Measurements from ENCODE around the gene CEBPG. TPM values are rescaled to one million over a fixed set of nuclear protein-coding genes. Genes with fewer than 3 reads are reported as not detected.

Gene CEBPG
- total RNA-seq, 1 donor from 2014 or later: 17.5 TPM

- DNase-seq (ENCODE audit: missing footprints) (peak; percentile 59), ATAC-seq (no peak)
- intact Hi-C loops (cut with DNase I): loop anchor here (10.0 kb wide), 1 partner anchor 256 kb away; no protein-coding TSS in a partner anchor
Measured at GRCh38 chr19:33400856-33401682, 27.6 kb downstream of the CEBPG start.

DNA sequence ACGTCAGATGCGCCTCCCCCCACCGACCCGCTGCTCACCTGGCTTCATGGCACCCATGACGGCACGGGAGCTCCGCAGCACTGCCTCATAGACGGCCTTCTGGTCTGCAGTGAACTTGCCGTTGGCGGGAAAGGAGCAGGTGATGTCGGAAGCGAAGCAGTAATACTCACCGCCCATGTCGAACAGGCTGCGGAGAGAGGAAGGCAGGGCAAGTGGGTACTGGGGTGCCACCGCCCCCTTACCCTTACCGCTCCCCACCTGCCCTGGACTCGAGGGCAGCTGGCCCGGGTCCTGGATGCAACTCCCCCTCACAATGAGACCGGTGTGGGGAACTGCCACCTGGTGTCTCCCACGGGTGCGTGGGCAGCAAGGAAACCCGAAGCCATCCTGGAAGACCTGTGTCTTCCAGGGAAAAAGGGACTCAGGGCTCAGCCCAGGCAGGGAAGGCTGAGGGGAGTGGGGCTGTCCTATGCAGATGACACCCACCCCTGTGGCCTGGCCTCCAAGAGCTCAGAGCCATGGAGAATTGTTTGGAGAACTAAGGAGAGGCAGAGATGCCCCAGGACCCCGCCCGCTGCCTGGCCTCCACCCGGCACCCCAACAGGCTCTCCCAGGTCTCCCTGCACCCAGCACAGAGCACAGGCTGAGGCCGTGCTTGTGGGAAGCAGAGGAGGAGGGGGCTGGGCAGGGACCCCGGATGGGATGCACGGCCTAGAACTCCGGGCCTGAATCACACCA lies 28.3 kb downstream of the CEBPG start:
- DNase-seq (ENCODE audit: missing footprints) (peak; percentile 45), ATAC-seq (no peak)
- intact Hi-C loops (cut with DNase I): loop anchor here (10.0 kb wide), 1 partner anchor 257 kb away; no protein-coding TSS in a partner anchor

- intact Hi-C loops (cut with DNase I): loop anchor here (10.0 kb wide), 1 partner anchor 258 kb away; no protein-coding TSS in a partner anchor
- DNase-seq (ENCODE audit: missing footprints): peak; percentile 57
Measured at GRCh38 chr19:33402421-33403220, 29.1 kb downstream of the CEBPG start.

DNA sequence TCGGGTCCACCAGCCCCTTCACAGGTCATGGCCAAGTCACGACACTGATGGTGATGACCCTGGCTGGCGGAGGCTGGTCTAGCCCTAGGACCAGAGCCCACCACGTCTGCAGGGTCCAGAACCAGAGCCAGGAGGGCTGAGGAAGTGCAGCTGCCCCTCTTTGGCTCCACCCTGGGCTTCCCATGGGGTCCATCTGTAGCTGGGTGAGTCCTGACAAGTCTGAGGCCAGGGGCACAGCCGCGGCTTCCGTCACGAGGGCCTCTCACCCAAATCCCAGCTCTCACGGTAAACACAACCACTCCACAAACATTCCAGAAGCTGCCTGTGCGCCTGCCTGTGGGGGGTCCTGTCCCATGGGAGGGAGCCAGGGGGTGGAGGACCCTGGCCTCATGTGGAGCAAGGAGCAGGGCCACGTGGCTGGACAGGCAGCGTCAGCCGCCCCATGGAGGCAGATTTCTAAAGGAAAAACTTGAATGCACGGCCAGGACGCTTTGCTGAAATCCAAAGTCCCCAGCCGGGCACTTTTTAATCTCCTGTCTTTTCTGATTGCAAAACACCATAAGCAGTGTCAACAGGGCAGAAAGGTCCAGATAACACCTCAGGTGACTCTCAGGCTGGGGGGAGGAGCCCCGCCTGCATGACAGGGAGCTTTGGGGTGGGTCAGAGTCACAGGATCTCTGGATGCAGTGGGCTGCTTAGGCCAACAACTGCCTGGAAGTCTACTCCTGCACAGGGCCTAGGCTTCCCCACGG lies 29.9 kb downstream of the CEBPG start:
- peak; percentile 63 for DNase-seq (ENCODE audit: missing footprints)
- ATAC-seq: no peak
- intact Hi-C loops (cut with DNase I): loop anchor here (10.0 kb wide), 1 partner anchor 259 kb away; no protein-coding TSS in a partner anchor

More at GRCh38 chr19:33402421-33403220, 29.1 kb downstream of the CEBPG start:
- ATAC-seq: no peak

GRCh38 chr19:33403973-33404304 lies 30.4 kb downstream of the CEBPG start:
- ATAC-seq: no peak
- intact Hi-C loops (cut with DNase I): loop anchor here (10.0 kb wide), 1 partner anchor 259 kb away; no protein-coding TSS in a partner anchor
- DNase-seq (ENCODE audit: missing footprints): no peak

GRCh38 chr19:33404506-33405253 lies 31.2 kb downstream of the CEBPG start:
- DNase-seq (ENCODE audit: missing footprints) (peak; percentile 51), ATAC-seq (peak; percentile 27)
- intact Hi-C loops (cut with DNase I): loop anchor here (5.0 to 10.0 kb wide), 2 partner anchors 102 to 260 kb away; partner anchors contain the start of gene CEBPA

- intact Hi-C loops (cut with DNase I): loop anchor here (5.0 to 10.0 kb wide), 2 partner anchors 103 to 260 kb away; partner anchors contain the start of gene CEBPA
- no peak for DNase-seq (ENCODE audit: missing footprints)
Measured at GRCh38 chr19:33405254-33405552, 31.7 kb downstream of the CEBPG start.

DNA sequence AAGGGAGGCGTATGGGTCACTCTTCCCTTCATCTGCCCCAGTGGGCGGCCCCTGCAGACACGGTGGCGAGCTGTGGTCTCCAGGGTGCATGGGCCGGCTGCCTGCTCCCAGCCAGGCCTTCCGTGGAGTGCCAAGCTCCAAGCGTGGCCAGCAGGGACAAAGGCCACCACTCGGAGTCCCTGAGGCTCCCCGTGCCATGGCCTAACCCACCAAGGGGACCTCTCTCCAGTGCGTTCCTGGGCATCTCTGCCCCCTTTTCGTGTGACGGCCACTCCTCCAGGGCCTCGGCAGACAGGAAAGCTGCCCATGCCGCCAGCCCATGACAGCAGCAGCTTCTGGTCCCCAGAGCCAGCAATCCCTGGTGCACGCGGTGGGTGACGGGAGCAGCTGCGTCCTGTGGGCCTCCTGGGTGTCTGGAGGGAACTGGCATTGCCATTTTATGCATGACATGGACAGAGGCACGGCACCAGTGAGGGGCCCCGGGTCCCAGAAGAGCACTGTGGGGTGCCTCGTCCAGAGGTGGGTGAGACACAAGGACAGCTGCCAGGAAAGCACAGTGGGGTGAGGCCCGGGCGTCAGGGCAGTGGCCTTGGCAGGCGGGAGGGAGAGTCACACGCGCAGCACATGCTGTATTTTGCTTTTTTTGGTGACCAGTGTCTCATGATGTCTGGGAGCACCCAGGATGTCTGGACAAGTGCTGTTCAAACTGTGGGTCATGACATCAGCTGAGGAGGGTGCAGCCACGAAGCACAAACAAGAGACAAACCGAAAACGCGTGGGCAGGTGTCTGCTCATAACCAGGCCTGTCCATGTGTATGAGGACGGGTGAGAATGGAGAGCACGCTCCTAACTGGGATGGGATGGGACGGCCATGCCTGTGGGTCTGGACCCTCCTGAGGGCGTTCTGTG lies 32.3 kb downstream of the CEBPG start:
- ATAC-seq (no peak), DNase-seq (ENCODE audit: missing footprints) (peak; percentile 74)
- intact Hi-C loops (cut with DNase I): loop anchor here (5.0 to 10.0 kb wide), 2 partner anchors 104 to 261 kb away; partner anchors contain the start of gene CEBPA

More at GRCh38 chr19:33405254-33405552, 31.7 kb downstream of the CEBPG start:
- ATAC-seq: peak; percentile 6

DNA sequence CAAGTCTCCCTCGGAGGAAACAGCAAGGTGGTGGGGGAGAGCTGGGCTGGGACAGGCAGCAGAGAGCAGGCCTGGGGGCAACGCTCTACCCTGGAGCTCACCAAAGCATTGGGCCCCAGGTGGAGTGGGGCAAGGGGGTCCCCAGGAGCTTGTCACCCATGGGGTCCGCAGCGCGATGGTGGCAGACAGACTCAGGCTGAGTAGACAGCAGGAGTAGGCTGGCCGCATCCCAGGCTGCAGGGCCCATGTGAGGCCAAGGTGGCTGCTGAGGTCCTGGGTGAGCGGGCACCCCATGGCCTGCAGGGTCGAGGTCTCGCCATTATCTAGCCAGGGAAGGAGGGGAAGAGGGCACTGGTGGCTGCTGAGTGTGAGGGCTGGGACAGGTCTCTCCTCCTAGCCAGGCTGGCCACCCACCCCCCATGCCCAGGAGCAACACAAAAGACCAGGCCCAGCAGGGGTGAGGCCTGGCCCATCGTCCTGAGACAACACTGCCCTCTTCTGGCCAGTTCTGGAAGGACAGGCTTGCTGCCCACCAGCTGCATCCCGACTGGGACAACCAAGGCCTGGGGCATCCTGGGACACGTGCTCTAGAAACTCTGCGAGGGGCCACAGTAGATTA lies 33.1 kb downstream of the CEBPG start:
- ATAC-seq (peak; percentile 73), DNase-seq (ENCODE audit: missing footprints) (peak; percentile 81)
- intact Hi-C loops (cut with DNase I): loop anchor here (1.0 to 10.0 kb wide), 3 partner anchors 104 to 262 kb away; partner anchors contain the start of gene CEBPA

- no peak for ATAC-seq
- peak; percentile 9 for DNase-seq (ENCODE audit: missing footprints)
- intact Hi-C loops (cut with DNase I): loop anchor here (1.0 to 10.0 kb wide), 3 partner anchors 105 to 262 kb away; partner anchors contain the start of gene CEBPA
Measured at GRCh38 chr19:33407140-33407551, 33.6 kb downstream of the CEBPG start.

- intact Hi-C loops (cut with DNase I): loop anchor here (1.0 to 10.0 kb wide), 3 partner anchors 105 to 263 kb away; partner anchors contain the start of gene CEBPA
- DNase-seq (ENCODE audit: missing footprints) (no peak), ATAC-seq (no peak)
Measured at GRCh38 chr19:33407716-33408115, 34.2 kb downstream of the CEBPG start.

DNA sequence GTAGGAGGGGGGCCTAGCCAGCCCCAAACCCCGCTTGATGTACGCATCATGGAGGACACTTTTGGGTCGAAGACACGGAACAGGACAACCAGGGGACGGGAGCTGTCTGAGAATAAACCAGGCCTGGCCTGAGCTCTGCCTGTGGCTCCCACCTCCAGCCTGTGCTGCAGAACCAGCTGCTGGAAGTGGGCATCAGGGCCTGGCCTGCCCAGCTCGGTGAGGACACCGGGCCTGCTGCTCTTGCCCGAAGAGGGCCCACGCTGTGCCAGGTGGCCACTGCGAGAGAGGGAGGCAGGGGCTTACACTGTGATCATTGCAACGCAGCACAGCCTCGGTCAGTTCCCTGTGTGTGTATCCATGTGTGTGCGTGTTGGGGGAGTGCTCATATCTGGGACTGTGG lies 34.6 kb downstream of the CEBPG start:
- peak; percentile 56 for DNase-seq (ENCODE audit: missing footprints)
- intact Hi-C loops (cut with DNase I): loop anchor here (5.0 to 10.0 kb wide), 2 partner anchors 106 to 263 kb away; partner anchors contain the start of gene CEBPA
- no peak for ATAC-seq

- no peak for DNase-seq (ENCODE audit: missing footprints)
- ATAC-seq: no peak
- intact Hi-C loops (cut with DNase I): loop anchor here (5.0 to 10.0 kb wide), 2 partner anchors 106 to 264 kb away; partner anchors contain the start of gene CEBPA
Measured at GRCh38 chr19:33408538-33409434, 35.3 kb downstream of the CEBPG start.

- ATAC-seq (no peak), DNase-seq (ENCODE audit: missing footprints) (peak; percentile 49)
- intact Hi-C loops (cut with DNase I): loop anchor here (5.0 to 10.0 kb wide), 2 partner anchors 108 to 265 kb away; partner anchors contain the start of gene CEBPA
Measured at GRCh38 chr19:33409906-33410685, 36.6 kb downstream of the CEBPG start.

All from Right ventricle myocardium inferior (tissue), 1 donor.